PC-9 (cell line): Measurements from ENCODE around the gene WDFY3.

Experiments
- CTCF ChIP-seq: fragments of 200-600 bp; sonication (generic); conservative IDR thresholded peaks from 2 replicates; pipeline ENCODE4 v1.6.1; 2017; ENCODE audit warnings: mixed run types, antibody characterized with exemption, mild to moderate bottlenecking, moderate library complexity
- EZH2 ChIP-seq: fragments of 200-600 bp; sonication (generic); IDR thresholded peaks from 2 replicates; pipeline ENCODE4 v1.8.0; 2017; ENCODE audit warnings: antibody characterized with exemption, low read depth

- TF ChIP-seq CTCF, result no peak
- TF ChIP-seq EZH2, result no peak
These were observed 86.8 kb downstream of the WDFY3 start for GRCh38 chr4:84879651-84880200.
